B cell (primary cell): Measurements from ENCODE around the gene PHC3. TPM values are rescaled to one million over a fixed set of nuclear protein-coding genes. Genes with fewer than 3 reads are reported as not detected.

Source experiments
- ATAC-seq: fragments of 200-7000 bp; cut with Tn5 transposase; one replicate; pipeline ENCODE4 v1.10.0; 2021; ENCODE audit warnings: low read depth, mild to moderate bottlenecking, moderate number of reproducible peaks, moderate library complexity
- CTCF ChIA-PET: fragments of 350-600 bp; sonication (Branson Sonifier 250); formaldehyde crosslinking; loops from one replicate; lab custom pipeline; 2021; ENCODE audit warnings: antibody characterized with exemption, inconsistent platforms; lab: Charles Lee
- POLR2A ChIA-PET: fragments of 350-600 bp; sonication (Branson Sonifier 250); formaldehyde crosslinking; loops from one replicate; lab custom pipeline; 2021; ENCODE audit warnings: antibody characterized with exemption; lab: Charles Lee
- DNase-seq: peaks from one replicate; pipeline ENCODE4 v3.0.0; 2013
- H2AFZ ChIP-seq: 2 replicates; pipeline ENCODE4 v1.6.1; 2012; ENCODE audit warnings: mild to moderate bottlenecking, low read depth, low read length; ENCODE audit not compliant: insufficient read depth, poor library complexity, severe bottlenecking
- H3K27ac ChIP-seq, 2 donors: 1 replicate in 1 of 2; 2 replicates in 1 of 2; pipeline ENCODE4 v1.5.1; 2012 to 2013; ENCODE audit warnings: low read length in 2 of 2, mild to moderate bottlenecking in 2 of 2, moderate library complexity in 1 of 2
- H3K27me3 ChIP-seq, 4 experiments: fragments of 200-600 bp in 1 of 4; sonication (generic) in 1 of 4; replicated peaks in 1 of 4; 1 replicate in 2 of 4; 2 replicates in 2 of 4; pipeline versions ENCODE4 v1.6.1 to v1.7.0; 2013 to 2016; ENCODE audit warnings: low read length in 3 of 4, mild to moderate bottlenecking in 2 of 4, mixed read lengths in 1 of 4, moderate library complexity in 1 of 4; ENCODE audit not compliant: insufficient read depth in 4 of 4, control insufficient read depth in 3 of 4; ENCODE audit errors: control extremely low read depth in 1 of 4
- H3K36me3 ChIP-seq, 2 experiments: replicated peaks in 1 of 2; 1 replicate in 1 of 2; 2 replicates in 1 of 2; pipeline versions ENCODE4 v1.6.1 to v1.7.1; 2013; ENCODE audit warnings: low read length in 1 of 2; ENCODE audit not compliant: insufficient read depth in 2 of 2, control insufficient read depth in 1 of 2; ENCODE audit errors: control extremely low read depth in 1 of 2, extremely low read depth in 1 of 2
- H3K4me1 ChIP-seq, 2 donors: fragments of 200-600 bp in 1 of 2; sonication (generic) in 1 of 2; 1 replicate in 1 of 2; 2 replicates in 1 of 2; pipeline versions ENCODE4 v1.5.1 to v1.6.1; 2013 to 2017; ENCODE audit warnings: low read length in 2 of 2; ENCODE audit not compliant: control insufficient read depth in 2 of 2, insufficient read depth in 2 of 2
- H3K4me2 ChIP-seq: replicated peaks from 2 replicates; pipeline ENCODE3; 2012; ENCODE audit warnings: mild to moderate bottlenecking, low read depth, low read length; ENCODE audit not compliant: poor library complexity, severe bottlenecking
- H3K4me3 ChIP-seq, 5 experiments: fragments of 200-600 bp in 1 of 5; sonication (generic) in 1 of 5; 1 replicate in 3 of 5; 2 replicates in 2 of 5; pipeline versions ENCODE4 v1.5.1 to v1.7.0; 2011 to 2016; ENCODE audit warnings: low read length in 4 of 5, mild to moderate bottlenecking in 4 of 5, low read depth in 2 of 5, control low read depth in 1 of 5, moderate library complexity in 1 of 5; ENCODE audit not compliant: insufficient read depth in 1 of 5; ENCODE audit errors: control extremely low read depth in 1 of 5, extremely low read depth in 1 of 5
- H3K79me2 ChIP-seq: fragments of 200-600 bp; sonication (generic); one replicate; pipeline ENCODE4 v1.6.0; 2016; ENCODE audit warnings: low read length; ENCODE audit not compliant: control insufficient read depth, insufficient read depth
- H3K9ac ChIP-seq: fragments of 200-600 bp; sonication (generic); 2 replicates; pipeline ENCODE4 v1.6.1; 2017; ENCODE audit warnings: mild to moderate bottlenecking, low read length, moderate library complexity
- H3K9me3 ChIP-seq, 3 donors: one replicate each; pipeline versions ENCODE4 v1.6.1 to v1.7.1; 2013; ENCODE audit warnings: low read length in 2 of 3; ENCODE audit not compliant: control insufficient read depth in 2 of 3, insufficient read depth in 1 of 3; ENCODE audit errors: control extremely low read depth in 1 of 3
- H4K20me1 ChIP-seq: 2 replicates; pipeline ENCODE4 v1.6.0; 2012; ENCODE audit warnings: mild to moderate bottlenecking, low read length; ENCODE audit not compliant: insufficient read depth, control insufficient read depth, poor library complexity, severe bottlenecking
- H3K27ac Mint-ChIP-seq: one replicate; pipeline ENCODE4 v1.8.0; 2021; ENCODE audit warnings: mixed read lengths
- H3K27me3 Mint-ChIP-seq: one replicate; pipeline ENCODE4 v1.8.0; 2021; ENCODE audit warnings: mixed read lengths
- H3K4me1 Mint-ChIP-seq: one replicate; pipeline ENCODE4 v1.8.0; 2021; ENCODE audit warnings: mixed read lengths
- H3K4me3 Mint-ChIP-seq: one replicate; pipeline ENCODE4 v1.8.0; 2021; ENCODE audit warnings: mixed read lengths
- H3K9me3 Mint-ChIP-seq: one replicate; pipeline ENCODE4 v1.8.0; 2022; ENCODE audit warnings: mixed read lengths; ENCODE audit not compliant: insufficient read depth
- EZH2 ChIP-seq: IDR thresholded peaks from 2 replicates; pipeline ENCODE4 v1.6.1; 2012; ENCODE audit warnings: borderline replicate concordance, low read depth, mild to moderate bottlenecking, moderate library complexity, low read length; ENCODE audit not compliant: insufficient read depth, poor library complexity, severe bottlenecking
- WGBS: methylation state at CpG from one replicate; pipeline ENCODE4 v1.1.5; 2013; ENCODE audit warnings: missing lambda C conversion rate; ENCODE audit not compliant: insufficient coverage; 5-methylcytosine and 5-hydroxymethylcytosine counted together
- intact Hi-C: fragments of 100-400 bp; cut with micrococcal nuclease; formaldehyde crosslinking; loops from one replicate; pipeline ENCODE4 v1.10.0; 2022
- polyA plus RNA-seq: library from polyadenylated mRNA; depleted of rRNA; stranded (reverse); fragments of >200 nt; gene quantifications from 2 replicates; pipeline ENCODE4 v1.2.3, GENCODE V29; 2012
- total RNA-seq, 2 donors: library from RNA; stranded (reverse); fragments of 120-200 nt in 1 of 2; gene quantifications; 1 replicate in 1 of 2; 2 replicates in 1 of 2; pipeline versions ENCODE4 v1.2.3 to v1.2.4, GENCODE V29; 2013 to 2022
- TF ChIP-seq, protein P1 (sequence below): fragments of 200-600 bp; IDR thresholded peaks from one replicate; pipeline ENCODE4 v1.8.0; 2022; ENCODE audit warnings: antibody characterized with exemption, mild to moderate bottlenecking

The PHC3 gene
- total and polyA plus RNA-seq, 2 donors (not counting 1 experiment from before 2014, with no cell fraction given) = 51.8 to 159 TPM

DNA sequence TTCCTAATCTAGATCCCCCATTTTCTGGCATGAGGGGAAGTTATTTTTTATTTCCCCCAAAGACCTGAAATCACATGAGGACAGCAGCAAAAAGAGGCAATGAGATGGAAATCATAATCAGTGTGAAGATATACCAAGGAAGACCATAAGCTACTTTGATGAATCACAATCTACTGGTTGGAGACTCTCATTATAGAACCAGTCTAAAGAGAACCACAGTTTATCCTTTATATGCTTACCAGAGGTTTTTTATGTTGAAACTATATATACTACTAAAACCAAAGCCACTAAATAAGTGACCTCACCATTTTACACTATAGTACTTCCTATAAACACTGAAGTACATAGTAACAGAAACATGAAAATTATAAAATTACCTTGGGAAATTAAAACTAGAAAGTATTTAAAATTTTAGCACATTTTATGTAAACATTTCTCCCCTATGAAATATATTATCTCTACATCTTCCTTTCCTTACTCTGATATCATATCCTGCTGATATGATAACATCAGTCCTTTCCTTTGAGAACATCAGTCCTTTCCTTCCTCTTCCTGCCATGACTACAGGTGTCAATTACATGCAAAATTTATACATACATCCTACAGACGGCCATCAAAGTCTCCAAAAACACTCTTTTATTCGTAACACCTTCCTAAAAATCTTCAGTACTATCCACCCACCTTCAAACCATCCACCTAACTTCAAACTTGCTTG lies 71.8 kb downstream of the PHC3 start:
- no peaks in the 10 kb centered on the region for H3K9me3 ChIP-seq
- POLR2A ChIA-PET = interaction anchor here (0.6 kb wide), 1 partner anchor 40 kb away, joined by 4 read pairs; no protein-coding TSS in a partner anchor
- H3K27me3 ChIP-seq = no peaks in the 10 kb centered on the region
- H3K4me3 ChIP-seq = no peak overlapping the region
- intact Hi-C loops = no loop called here
- H3K4me2 ChIP-seq = no peak overlapping the region
- peak overlapping the region in 1 of 2 donors; percentile 24 for H3K27ac ChIP-seq
- Mint-ChIP-seq H3K27ac (no peak overlapping the region), H3K4me1 (peaks cover 7% of the 10 kb centered on the region), H3K27me3 (no peaks in the 10 kb centered on the region), H3K9me3 (no peaks in the 10 kb centered on the region), H3K4me3 (no peak overlapping the region)
- DNase-seq (no peak), ATAC-seq (no peak)
- no peaks in the 10 kb centered on the region for H3K4me1 ChIP-seq
- no peak overlapping the region for H2AFZ ChIP-seq
- no peak overlapping the region for H3K9ac ChIP-seq
- CTCF ChIA-PET = no interaction called here
- H3K36me3 ChIP-seq = peaks cover 27 to 63% of the 10 kb centered on the region in 2 experiments
- TF ChIP-seq, protein P1, sequence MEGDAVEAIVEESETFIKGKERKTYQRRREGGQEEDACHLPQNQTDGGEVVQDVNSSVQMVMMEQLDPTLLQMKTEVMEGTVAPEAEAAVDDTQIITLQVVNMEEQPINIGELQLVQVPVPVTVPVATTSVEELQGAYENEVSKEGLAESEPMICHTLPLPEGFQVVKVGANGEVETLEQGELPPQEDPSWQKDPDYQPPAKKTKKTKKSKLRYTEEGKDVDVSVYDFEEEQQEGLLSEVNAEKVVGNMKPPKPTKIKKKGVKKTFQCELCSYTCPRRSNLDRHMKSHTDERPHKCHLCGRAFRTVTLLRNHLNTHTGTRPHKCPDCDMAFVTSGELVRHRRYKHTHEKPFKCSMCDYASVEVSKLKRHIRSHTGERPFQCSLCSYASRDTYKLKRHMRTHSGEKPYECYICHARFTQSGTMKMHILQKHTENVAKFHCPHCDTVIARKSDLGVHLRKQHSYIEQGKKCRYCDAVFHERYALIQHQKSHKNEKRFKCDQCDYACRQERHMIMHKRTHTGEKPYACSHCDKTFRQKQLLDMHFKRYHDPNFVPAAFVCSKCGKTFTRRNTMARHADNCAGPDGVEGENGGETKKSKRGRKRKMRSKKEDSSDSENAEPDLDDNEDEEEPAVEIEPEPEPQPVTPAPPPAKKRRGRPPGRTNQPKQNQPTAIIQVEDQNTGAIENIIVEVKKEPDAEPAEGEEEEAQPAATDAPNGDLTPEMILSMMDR = no peak
- no peak for TF ChIP-seq EZH2
- H3K79me2 ChIP-seq = peaks cover 14% of the 10 kb centered on the region
- H4K20me1 ChIP-seq = peaks cover 5% of the 10 kb centered on the region
- 80% methylated on average over 2 of the region's 2 CpGs for WGBS

DNA sequence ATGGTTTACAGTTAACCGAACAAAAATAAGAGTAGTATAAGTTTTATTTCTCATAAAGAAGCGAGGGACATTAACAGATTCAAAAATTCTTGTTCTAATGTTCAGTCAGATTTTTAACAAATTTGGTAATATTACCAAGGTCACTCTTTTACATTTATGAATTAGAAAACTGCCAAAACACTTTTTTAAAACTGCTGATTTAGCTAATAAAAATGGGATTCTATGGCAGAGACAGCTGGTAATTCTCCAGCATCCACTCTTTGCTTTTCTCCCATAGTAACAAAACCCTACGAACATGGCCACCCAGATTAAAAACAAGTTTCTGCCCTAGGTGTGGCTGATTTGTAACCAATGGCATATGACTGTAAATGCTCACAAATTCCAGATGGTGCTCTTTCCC lies 72.6 kb downstream of the PHC3 start:
- intact Hi-C loops = no loop called here
- Mint-ChIP-seq H3K27ac (peak overlapping the region; percentile 41), H3K27me3 (no peaks in the 10 kb centered on the region)

More for the DNA sequence above, 72.6 kb downstream of the PHC3 start:
- ChIA-PET CTCF (no interaction called here), POLR2A (no interaction called here)
- Histone ChIP-seq H3K79me2 (peaks cover 11% of the 10 kb centered on the region), H3K4me2 (no peak overlapping the region), H4K20me1 (peaks cover 5% of the 10 kb centered on the region), H2AFZ (no peak overlapping the region), H3K9ac (no peak overlapping the region), H3K27me3 (no peaks in the 10 kb centered on the region), H3K9me3 (no peaks in the 10 kb centered on the region), H3K4me3 (no peak overlapping the region), H3K36me3 (peaks cover 25 to 64% of the 10 kb centered on the region in 2 experiments), H3K27ac (no peak overlapping the region), H3K4me1 (no peaks in the 10 kb centered on the region)
- no peaks in the 10 kb centered on the region for H3K9me3 Mint-ChIP-seq
- H3K4me1 Mint-ChIP-seq = peaks cover 7% of the 10 kb centered on the region
- H3K4me3 Mint-ChIP-seq = no peak overlapping the region
- WGBS = no CpG with 5 or more reads among the region's 3 CpGs
- ATAC-seq = no peak
- no peak for TF ChIP-seq EZH2
- TF ChIP-seq, protein P1 = no peak
- DNase-seq = no peak
